HG03045 (cell line): Measurements from ENCODE around the gene PFDN1.

Experiments
- ATAC-seq: cut with Tn5 transposase; IDR thresholded peaks from one replicate; pipeline ENCODE4 v1.9.1; 2021; ENCODE audit warnings: mild to moderate bottlenecking, moderate library complexity; ENCODE audit not compliant: unreplicated experiment

Gene PFDN1

GRCh38 chr5:140299056-140299455 lies 3.8 kb downstream of the PFDN1 start:
- no peak for ATAC-seq

- ATAC-seq = no peak
Measured at GRCh38 chr5:140298183-140298601, 4.7 kb downstream of the PFDN1 start.

GRCh38 chr5:140297283-140297682 lies 5.6 kb downstream of the PFDN1 start:
- ATAC-seq = no peak

- no peak for ATAC-seq
Measured at GRCh38 chr5:140296289-140296688, 6.6 kb downstream of the PFDN1 start.

GRCh38 chr5:140295414-140295813 lies 7.5 kb downstream of the PFDN1 start:
- no peak for ATAC-seq

GRCh38 chr5:140294753-140295152 lies 8.1 kb downstream of the PFDN1 start:
- no peak for ATAC-seq

- ATAC-seq = no peak
Measured at GRCh38 chr5:140293849-140294100, 9.1 kb downstream of the PFDN1 start.

- no peak for ATAC-seq
Measured at GRCh38 chr5:140293091-140293848, 9.6 kb downstream of the PFDN1 start.

GRCh38 chr5:140292212-140293036 lies 10.5 kb downstream of the PFDN1 start:
- no peak for ATAC-seq

GRCh38 chr5:140287801-140288521 lies 14.9 kb downstream of the PFDN1 start:
- ATAC-seq = no peak

- no peak for ATAC-seq
Measured at GRCh38 chr5:140286424-140286823, 16.5 kb downstream of the PFDN1 start.

GRCh38 chr5:140284013-140284412 lies 18.9 kb downstream of the PFDN1 start:
- ATAC-seq = no peak

- ATAC-seq = no peak
Measured at GRCh38 chr5:140282266-140282665, 20.6 kb downstream of the PFDN1 start.

GRCh38 chr5:140275837-140276236 lies 27.1 kb downstream of the PFDN1 start:
- no peak for ATAC-seq

- no peak for ATAC-seq
Measured at GRCh38 chr5:140273401-140273877, 29.5 kb downstream of the PFDN1 start.

- ATAC-seq = no peak
Measured at GRCh38 chr5:140270008-140270407, 32.9 kb downstream of the PFDN1 start.

GRCh38 chr5:140267559-140268018 lies 35.3 kb downstream of the PFDN1 start:
- no peak for ATAC-seq

- ATAC-seq = no peak
Measured at GRCh38 chr5:140267201-140267540, 35.7 kb downstream of the PFDN1 start.

GRCh38 chr5:140266471-140267200 lies 36.3 kb downstream of the PFDN1 start:
- ATAC-seq = no peak

- no peak for ATAC-seq
Measured at GRCh38 chr5:140265845-140266244, 37.1 kb downstream of the PFDN1 start.

GRCh38 chr5:140262839-140263238 lies 40.1 kb downstream of the PFDN1 start:
- ATAC-seq = no peak
